Measurements from ENCODE around the gene PTRH2.

Gene PTRH2

DNA sequence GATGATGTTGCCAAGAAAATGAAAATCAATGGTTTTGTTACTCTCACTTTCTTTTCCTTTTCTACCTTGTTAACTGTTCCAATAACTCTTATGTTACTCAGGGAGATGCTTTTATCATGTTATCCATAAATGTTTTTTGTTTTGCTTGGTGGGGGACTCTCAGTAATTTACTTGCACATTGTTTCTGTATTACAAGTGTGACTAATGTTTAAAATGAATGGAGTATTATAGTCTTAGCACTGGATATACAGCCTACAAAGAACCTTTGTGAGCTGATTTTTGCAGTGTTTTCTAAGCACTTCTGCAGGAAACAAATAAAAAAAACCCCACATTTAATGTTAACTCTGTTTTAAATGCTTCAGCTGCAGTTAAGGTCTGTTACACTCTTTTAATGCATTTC, 12.3 kb upstream of the PTRH2 start:
- Histone ChIP-seq H3K79me2 (ENCODE audit: insufficient read depth, low read length) (peaks cover 92% of the 10 kb centered on the region), H4K20me1 (ENCODE audit: insufficient read depth, low read length) (peaks cover 13% of the 10 kb centered on the region; the same call in 1 of the 2 replicates), H3K4me1 (ENCODE audit: insufficient read depth, low read length) (no peaks in the 10 kb centered on the region), H3K9ac (ENCODE audit: low read depth, low read length) (no peak overlapping the region), H2AFZ (ENCODE audit: low read depth, low read length) (no peak overlapping the region), H3K27ac (ENCODE audit: low read length) (no peak overlapping the region), H3K27me3 (ENCODE audit: insufficient read depth, low read length, poor library complexity) (no peaks in the 10 kb centered on the region), H3K4me2 (ENCODE audit: insufficient read depth, low read length) (no peak overlapping the region), H3K36me3 (ENCODE audit: insufficient read depth, low read length) (no peaks in the 10 kb centered on the region), H3K4me3 (ENCODE audit: low read depth in 1 of 2, low read length in 2 of 2) (no peak overlapping the region), H3K9me3 (ENCODE audit: insufficient read depth, low read length, severe bottlenecking) (no peaks in the 10 kb centered on the region)
- no peak for TF ChIP-seq EZH2 (IDR thresholded peaks at IDR 0.05; ENCODE audit: borderline replicate concordance, low read depth, low read length, severe bottlenecking)
- TF ChIP-seq, protein P1, sequence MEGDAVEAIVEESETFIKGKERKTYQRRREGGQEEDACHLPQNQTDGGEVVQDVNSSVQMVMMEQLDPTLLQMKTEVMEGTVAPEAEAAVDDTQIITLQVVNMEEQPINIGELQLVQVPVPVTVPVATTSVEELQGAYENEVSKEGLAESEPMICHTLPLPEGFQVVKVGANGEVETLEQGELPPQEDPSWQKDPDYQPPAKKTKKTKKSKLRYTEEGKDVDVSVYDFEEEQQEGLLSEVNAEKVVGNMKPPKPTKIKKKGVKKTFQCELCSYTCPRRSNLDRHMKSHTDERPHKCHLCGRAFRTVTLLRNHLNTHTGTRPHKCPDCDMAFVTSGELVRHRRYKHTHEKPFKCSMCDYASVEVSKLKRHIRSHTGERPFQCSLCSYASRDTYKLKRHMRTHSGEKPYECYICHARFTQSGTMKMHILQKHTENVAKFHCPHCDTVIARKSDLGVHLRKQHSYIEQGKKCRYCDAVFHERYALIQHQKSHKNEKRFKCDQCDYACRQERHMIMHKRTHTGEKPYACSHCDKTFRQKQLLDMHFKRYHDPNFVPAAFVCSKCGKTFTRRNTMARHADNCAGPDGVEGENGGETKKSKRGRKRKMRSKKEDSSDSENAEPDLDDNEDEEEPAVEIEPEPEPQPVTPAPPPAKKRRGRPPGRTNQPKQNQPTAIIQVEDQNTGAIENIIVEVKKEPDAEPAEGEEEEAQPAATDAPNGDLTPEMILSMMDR (IDR thresholded peaks at IDR 0.05; ENCODE audit: borderline replicate concordance, extremely low read depth, low read length, poor library complexity, severe bottlenecking): no peak
- DNase-seq (no peak), ATAC-seq (ENCODE audit: insufficient read depth, low read depth) (no peak)

DNA sequence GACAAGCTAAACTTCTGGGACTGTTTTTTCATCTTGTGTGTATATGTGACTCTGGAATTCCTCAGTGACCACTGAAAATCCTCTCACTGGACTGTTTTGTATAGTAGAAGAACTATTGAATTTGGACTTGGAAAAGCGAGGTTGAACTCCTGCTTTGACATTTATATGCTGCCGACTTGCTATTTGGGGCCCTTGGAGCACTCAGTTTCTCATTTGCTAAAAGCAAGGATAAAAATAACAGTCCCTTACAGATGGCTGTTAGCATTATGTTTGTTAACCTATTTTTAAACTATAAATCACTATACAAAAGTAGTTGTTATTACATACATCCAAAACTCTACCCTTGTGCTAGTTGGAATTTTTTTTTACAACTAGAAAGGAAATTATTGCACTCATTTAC, 9.2 kb upstream of the PTRH2 start:
- Histone ChIP-seq H3K79me2 (ENCODE audit: insufficient read depth, low read length) (peaks cover 93% of the 10 kb centered on the region), H2AFZ (ENCODE audit: low read depth, low read length) (no peak overlapping the region), H3K36me3 (ENCODE audit: insufficient read depth, low read length) (no peaks in the 10 kb centered on the region), H3K4me3 (ENCODE audit: low read depth in 1 of 2, low read length in 2 of 2) (no peak overlapping the region), H3K27ac (ENCODE audit: low read length) (no peak overlapping the region), H3K27me3 (ENCODE audit: insufficient read depth, low read length, poor library complexity) (no peaks in the 10 kb centered on the region), H3K9ac (ENCODE audit: low read depth, low read length) (no peak overlapping the region), H3K9me3 (ENCODE audit: insufficient read depth, low read length, severe bottlenecking) (no peaks in the 10 kb centered on the region), H3K4me2 (ENCODE audit: insufficient read depth, low read length) (no peak overlapping the region), H4K20me1 (ENCODE audit: insufficient read depth, low read length) (peaks cover 8% of the 10 kb centered on the region; the same call in 1 of the 2 replicates), H3K4me1 (ENCODE audit: insufficient read depth, low read length) (no peaks in the 10 kb centered on the region)
- no peak for DNase-seq
- no peak for ATAC-seq (ENCODE audit: insufficient read depth, low read depth)
- TF ChIP-seq, protein P1 (IDR thresholded peaks at IDR 0.05; ENCODE audit: borderline replicate concordance, extremely low read depth, low read length, poor library complexity, severe bottlenecking): no peak

DNA sequence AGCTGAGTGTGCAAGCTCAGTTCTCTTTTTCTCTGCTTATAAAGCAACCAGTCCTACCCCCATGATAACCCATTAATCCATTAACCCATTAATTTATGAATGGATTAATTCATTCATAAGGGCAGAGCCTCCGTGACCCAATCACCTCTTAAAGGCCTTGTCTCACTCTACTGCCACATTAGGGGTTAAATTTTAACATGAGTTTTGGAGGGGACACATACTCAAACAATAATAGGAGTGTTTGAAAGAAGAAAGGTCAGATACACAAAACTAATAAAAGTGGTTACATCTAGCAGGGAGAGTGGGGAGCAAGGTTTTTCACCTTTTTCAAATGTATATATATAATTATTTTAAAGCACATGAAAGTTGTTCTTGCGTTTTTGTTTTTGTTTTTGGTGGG, 7.0 kb upstream of the PTRH2 start:
- no peak overlapping the region for H3K9ac ChIP-seq (ENCODE audit: low read depth, low read length)
- no peaks in the 10 kb centered on the region for H3K9me3 ChIP-seq (ENCODE audit: insufficient read depth, low read length, severe bottlenecking)
- peaks cover 11% of the 10 kb centered on the region; the same call in 1 of the 2 replicates for H4K20me1 ChIP-seq (ENCODE audit: insufficient read depth, low read length)
- H3K4me3 ChIP-seq (ENCODE audit: low read depth in 1 of 2, low read length in 2 of 2): no peak overlapping the region
- TF ChIP-seq EZH2 (IDR thresholded peaks at IDR 0.05; ENCODE audit: borderline replicate concordance, low read depth, low read length, severe bottlenecking): no peak
- TF ChIP-seq, protein P1 (IDR thresholded peaks at IDR 0.05; ENCODE audit: borderline replicate concordance, extremely low read depth, low read length, poor library complexity, severe bottlenecking): no peak
- ATAC-seq (ENCODE audit: insufficient read depth, low read depth) (no peak), DNase-seq (no peak)
- H3K27me3 ChIP-seq (ENCODE audit: insufficient read depth, low read length, poor library complexity): no peaks in the 10 kb centered on the region
- no peak overlapping the region for H3K4me2 ChIP-seq (ENCODE audit: insufficient read depth, low read length)
- no peak overlapping the region for H2AFZ ChIP-seq (ENCODE audit: low read depth, low read length)
- no peaks in the 10 kb centered on the region for H3K36me3 ChIP-seq (ENCODE audit: insufficient read depth, low read length)
- peaks cover 90% of the 10 kb centered on the region for H3K79me2 ChIP-seq (ENCODE audit: insufficient read depth, low read length)
- no peak overlapping the region for H3K27ac ChIP-seq (ENCODE audit: low read length)
- H3K4me1 ChIP-seq (ENCODE audit: insufficient read depth, low read length): peaks cover 5% of the 10 kb centered on the region; the same call in 1 of the 2 replicates

DNA sequence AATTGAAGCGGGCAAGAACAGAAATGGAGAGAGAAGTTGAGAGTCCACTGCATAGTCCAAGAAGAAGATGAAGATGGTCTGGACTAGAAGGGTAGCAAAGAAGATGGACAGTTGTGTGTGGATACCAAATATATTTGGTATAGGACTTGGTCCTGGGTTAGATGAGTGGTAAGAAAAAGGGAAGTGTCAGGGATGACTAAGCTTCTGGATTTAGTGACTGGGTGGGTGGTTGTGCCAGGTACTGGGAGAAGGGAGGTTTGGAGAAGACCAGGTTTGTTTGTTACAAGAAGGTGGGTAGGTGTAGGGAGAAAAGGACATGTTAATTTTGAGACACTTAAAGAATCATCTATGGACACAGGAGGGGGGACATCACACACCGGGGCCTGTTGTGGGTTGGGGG, 5.6 kb upstream of the PTRH2 start:
- Histone ChIP-seq H4K20me1 (ENCODE audit: insufficient read depth, low read length) (peaks cover 8% of the 10 kb centered on the region; the same call in 1 of the 2 replicates), H3K4me3 (ENCODE audit: low read depth in 1 of 2, low read length in 2 of 2) (no peak overlapping the region), H3K9ac (ENCODE audit: low read depth, low read length) (no peak overlapping the region), H2AFZ (ENCODE audit: low read depth, low read length) (no peak overlapping the region), H3K27me3 (ENCODE audit: insufficient read depth, low read length, poor library complexity) (no peaks in the 10 kb centered on the region), H3K4me2 (ENCODE audit: insufficient read depth, low read length) (no peak overlapping the region), H3K4me1 (ENCODE audit: insufficient read depth, low read length) (peaks cover 16% of the 10 kb centered on the region), H3K79me2 (ENCODE audit: insufficient read depth, low read length) (peaks cover 93% of the 10 kb centered on the region), H3K9me3 (ENCODE audit: insufficient read depth, low read length, severe bottlenecking) (no peaks in the 10 kb centered on the region), H3K36me3 (ENCODE audit: insufficient read depth, low read length) (no peaks in the 10 kb centered on the region; the same call in 1 of the 2 replicates), H3K27ac (ENCODE audit: low read length) (no peak overlapping the region)
- DNase-seq (no peak), ATAC-seq (ENCODE audit: insufficient read depth, low read depth) (no peak)
- no peak for TF ChIP-seq EZH2 (IDR thresholded peaks at IDR 0.05; ENCODE audit: borderline replicate concordance, low read depth, low read length, severe bottlenecking)
- TF ChIP-seq, protein P1 (IDR thresholded peaks at IDR 0.05; ENCODE audit: borderline replicate concordance, extremely low read depth, low read length, poor library complexity, severe bottlenecking): no peak

Data from DND-41 (cell line).